GM21515 (cell line): ENCODE measurements around the gene CGB1.
"Not testable (repeated sequence)": the region's sequence is repeated elsewhere in the genome, so short reads cannot be mapped to it uniquely, and the experiment has no call there.

ENCODE experiments used
- ATAC-seq: cut with Tn5 transposase; IDR thresholded peaks from one replicate; pipeline ENCODE4 v1.9.1; 2021; ENCODE audit not compliant: unreplicated experiment

The CGB1 gene

GRCh38 chr19:49036815-49037214, at the start of gene CGB1:
Gene CGB1, minus strand, starts transcription at chr19:49036895. Its CDS starts 184 bp downstream, at chr19:49036711.
- ATAC-seq, result not testable (repeated sequence)

GRCh38 chr19:49086296-49086695, 49.6 kb upstream of the CGB1 start:
- ATAC-seq, result no peak

GRCh38 chr19:49085868-49086232, 49.2 kb upstream of the CGB1 start:
- ATAC-seq, result no peak

- peak; percentile 77 for ATAC-seq
Observed at GRCh38 chr19:49085020-49085867, 48.5 kb upstream of the CGB1 start, which contains the start of gene SNRNP70. Gene SNRNP70, plus strand, starts transcription at chr19:49085451. Its CDS starts 964 bp downstream, at chr19:49086415.

DNA sequence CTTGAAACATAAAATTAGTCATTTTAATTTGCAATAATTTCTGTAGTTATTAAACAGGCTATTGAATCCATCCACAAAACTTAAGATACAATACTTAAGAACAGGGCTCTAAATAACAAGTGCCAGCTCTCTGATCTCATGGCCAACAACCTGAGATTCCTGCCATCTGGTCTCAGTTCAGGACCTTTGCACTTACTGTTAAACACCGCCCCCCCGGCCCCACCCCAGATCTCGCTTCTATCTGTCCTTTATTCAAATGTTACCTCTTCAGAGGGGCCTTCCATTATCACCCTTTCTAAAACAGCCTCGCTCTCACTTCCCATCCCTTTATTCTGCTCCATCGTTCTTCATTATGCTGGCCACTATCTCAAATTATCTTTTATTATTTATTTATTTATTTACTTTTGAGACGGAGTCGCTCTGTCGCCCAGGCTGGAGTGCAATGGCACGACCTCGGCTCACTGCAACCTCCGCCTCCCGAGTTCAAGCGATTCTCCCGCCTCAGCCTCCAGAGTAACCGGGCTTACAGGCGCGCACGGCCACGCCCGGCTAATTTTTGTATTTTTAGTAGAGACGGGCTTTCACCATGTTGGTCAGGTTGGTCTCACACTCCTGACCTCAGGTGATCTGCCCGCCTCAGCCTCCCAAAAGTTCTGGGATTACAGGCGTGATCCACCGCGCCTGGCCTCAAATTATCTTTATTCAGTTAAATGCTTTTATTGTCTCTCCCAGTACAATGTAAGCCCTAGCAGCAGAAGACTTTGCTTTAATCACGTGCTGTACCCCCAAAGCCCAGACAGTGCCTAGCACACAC, 47.7 kb upstream of the CGB1 start:
- no peak for ATAC-seq

- ATAC-seq, result no peak
Observed at GRCh38 chr19:49081273-49081672, 44.6 kb upstream of the CGB1 start.

GRCh38 chr19:49080392-49080791, 43.7 kb upstream of the CGB1 start:
- no peak for ATAC-seq

DNA sequence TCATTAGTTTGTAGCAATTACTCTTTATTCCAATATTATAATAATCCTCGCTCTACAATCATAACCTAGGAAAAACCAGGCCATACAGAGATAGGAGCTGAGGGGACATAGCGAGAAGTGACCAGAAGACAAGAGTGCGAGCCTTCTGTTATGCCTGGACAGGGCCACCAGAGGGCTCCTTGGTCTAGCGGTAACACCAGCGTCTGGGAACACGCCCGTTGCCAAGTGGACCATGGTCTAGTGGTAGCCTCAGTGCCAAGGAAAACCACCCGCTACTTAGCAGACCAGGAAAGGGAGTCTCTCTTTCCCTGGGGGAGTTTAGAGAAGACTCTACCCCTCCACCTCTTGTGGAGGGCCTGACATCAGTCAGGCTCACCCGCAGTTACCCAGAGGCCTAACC, 38.2 kb upstream of the CGB1 start:
- not testable (repeated sequence) for ATAC-seq

- ATAC-seq, result no peak
Observed at GRCh38 chr19:49073514-49074378, 37.1 kb upstream of the CGB1 start.

DNA sequence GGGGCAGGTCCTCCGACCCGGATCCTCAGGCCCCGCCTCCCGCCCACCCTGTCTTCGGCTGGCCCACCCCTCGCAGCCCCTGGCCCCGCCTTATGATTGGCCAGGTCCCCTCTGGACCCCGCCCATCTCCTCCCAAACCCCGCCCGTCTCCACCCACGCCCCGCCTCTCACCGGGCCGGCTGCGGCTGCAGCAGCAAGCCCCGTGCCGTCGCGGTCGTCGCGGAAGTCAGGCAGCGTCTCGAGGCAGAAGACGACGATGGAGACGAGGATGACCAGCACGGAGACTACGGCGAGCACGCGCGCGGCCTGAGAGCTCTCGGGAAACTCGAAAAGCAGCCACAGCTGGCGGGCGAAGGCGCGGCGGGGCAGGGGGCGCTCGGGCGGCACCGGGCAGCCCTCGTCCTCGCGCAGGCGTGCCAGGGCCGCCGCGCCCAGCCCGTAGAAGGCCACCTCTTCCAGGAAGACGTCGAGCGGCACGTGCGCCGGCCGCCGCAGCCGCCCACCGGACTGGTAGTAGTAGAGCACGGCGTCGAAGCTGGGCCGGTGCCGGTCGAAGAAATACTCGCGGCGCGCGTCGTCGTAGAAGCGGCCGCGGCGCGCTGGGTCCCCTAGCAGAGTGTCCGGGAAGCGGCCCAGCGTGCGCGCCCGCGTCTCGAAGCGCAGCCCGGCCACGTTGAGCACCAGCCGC, 35.3 kb upstream of the CGB1 start:
- no peak for ATAC-seq

DNA sequence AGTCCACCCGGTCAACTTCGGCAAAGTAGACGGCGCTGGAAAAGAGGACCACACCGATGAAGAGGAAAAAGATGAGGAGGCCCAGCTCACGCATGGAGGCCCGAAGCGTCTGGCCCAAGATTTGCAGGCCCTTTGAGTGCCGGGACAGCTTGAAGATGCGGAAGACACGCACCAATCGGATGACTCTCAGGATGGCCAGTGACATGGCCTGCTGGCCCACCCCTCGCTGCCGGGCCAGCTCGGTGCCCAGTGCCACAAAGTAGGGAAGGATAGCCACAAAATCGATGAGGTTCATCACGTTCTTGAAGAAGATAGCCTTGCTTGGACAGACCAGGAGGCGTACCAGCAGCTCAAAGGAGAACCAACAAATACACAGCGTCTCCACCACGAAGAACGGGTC, 33.7 kb upstream of the CGB1 start:
- ATAC-seq, result no peak

DNA sequence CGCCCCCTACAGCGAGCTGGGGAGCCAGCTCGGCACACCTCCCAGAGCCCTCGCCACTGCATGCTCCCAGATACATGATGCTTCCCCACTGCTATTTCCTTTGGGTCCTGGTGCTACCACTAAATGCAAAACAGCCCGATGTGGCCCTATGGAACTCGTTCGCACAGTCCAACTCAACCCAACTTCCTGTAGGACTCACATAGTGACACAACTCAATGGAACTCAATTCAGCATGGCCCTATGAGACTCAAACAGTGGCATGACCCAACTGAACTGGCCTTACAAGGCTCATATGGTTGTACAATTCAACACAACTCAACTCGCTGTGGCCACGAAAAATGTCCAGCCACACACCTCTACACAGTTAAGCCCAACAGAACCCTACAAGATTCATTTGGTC, 32.3 kb upstream of the CGB1 start:
- no peak for ATAC-seq

DNA sequence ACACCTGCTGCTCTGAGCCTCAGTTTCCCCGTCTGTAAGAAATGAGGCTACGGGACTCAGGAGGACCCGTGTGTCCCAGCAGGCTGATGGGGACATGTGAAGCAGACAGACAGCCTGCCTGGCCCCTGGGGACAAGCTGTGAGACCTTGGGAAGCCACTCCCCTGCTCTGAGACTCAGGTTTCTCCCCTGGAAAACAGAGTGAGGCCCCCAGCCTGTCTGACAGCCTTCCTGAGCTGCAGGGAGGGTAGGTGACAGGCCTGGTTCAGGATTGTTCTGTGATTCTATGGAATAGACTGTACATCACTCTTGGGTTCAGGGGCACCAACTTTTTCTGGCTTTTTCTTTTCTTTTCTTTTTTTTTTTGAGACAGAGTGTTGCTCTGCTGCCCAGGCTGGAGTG, 30.9 kb upstream of the CGB1 start:
- no peak for ATAC-seq

- ATAC-seq, result no peak
Observed at GRCh38 chr19:49065905-49066512, 29.3 kb upstream of the CGB1 start.

- no peak for ATAC-seq
Observed at GRCh38 chr19:49064768-49065611, 28.3 kb upstream of the CGB1 start, which contains the start of gene NTF4. Gene NTF4, minus strand, starts transcription at chr19:49064818. Its CDS starts 2,821 bp downstream, at chr19:49061997.

GRCh38 chr19:49064029-49064629, 27.4 kb upstream of the CGB1 start:
- ATAC-seq, result no peak

GRCh38 chr19:49061445-49061844, 24.8 kb upstream of the CGB1 start:
- no peak for ATAC-seq

GRCh38 chr19:49061000-49061399, 24.3 kb upstream of the CGB1 start:
- ATAC-seq, result no peak

DNA sequence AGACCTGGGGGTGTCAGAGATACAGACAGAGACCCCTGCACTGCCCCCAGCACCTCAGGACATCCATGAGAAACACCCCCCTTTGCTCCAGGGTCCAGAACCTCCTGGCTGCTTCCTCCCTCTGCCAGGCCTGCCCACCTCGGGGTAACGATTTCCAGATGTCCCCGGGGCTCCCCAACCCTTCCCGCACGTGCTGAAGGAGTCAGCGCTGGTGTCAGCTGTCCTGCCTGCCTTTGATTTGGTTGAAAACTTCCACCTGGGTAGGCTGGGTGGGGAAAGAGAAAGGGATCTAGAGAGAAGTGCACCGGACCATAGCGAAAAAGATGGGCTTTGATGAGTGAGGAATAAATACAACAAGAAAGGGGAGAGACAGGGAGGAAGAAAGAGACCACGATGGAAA, 22.4 kb upstream of the CGB1 start:
- no peak for ATAC-seq
